GM21528 (cell line): ENCODE results near the gene TUFT1.
"Not testable (repeated sequence)": the region's sequence is repeated elsewhere in the genome, so short reads cannot be mapped to it uniquely, and the experiment has no call there.

ENCODE experiments used
- ATAC-seq: cut with Tn5 transposase; IDR thresholded peaks from one replicate; pipeline ENCODE4 v1.9.1; 2021; ENCODE audit warnings: mild to moderate bottlenecking, moderate library complexity; ENCODE audit not compliant: unreplicated experiment, low FRiP score

TUFT1 gene

GRCh38 chr1:151577173-151577572, 37.1 kb downstream of the TUFT1 start:
- no peak for ATAC-seq

- no peak for ATAC-seq
Observed at GRCh38 chr1:151578941-151579340, 38.8 kb downstream of the TUFT1 start.

GRCh38 chr1:151579436-151580225, 39.5 kb downstream of the TUFT1 start:
- ATAC-seq, result no peak

- no peak for ATAC-seq
Observed at GRCh38 chr1:151581451-151581850, 41.3 kb downstream of the TUFT1 start.

GRCh38 chr1:151581921-151582320, 41.8 kb downstream of the TUFT1 start:
- ATAC-seq, result no peak

GRCh38 chr1:151583796-151584195, 43.7 kb downstream of the TUFT1 start:
- no peak for ATAC-seq

- ATAC-seq, result no peak
Observed at GRCh38 chr1:151584278-151584677, 44.2 kb downstream of the TUFT1 start.

- ATAC-seq, result no peak
Observed at GRCh38 chr1:151584780-151585179, 44.7 kb downstream of the TUFT1 start.

- no peak for ATAC-seq
Observed at GRCh38 chr1:151585622-151586021, 45.5 kb downstream of the TUFT1 start.

GRCh38 chr1:151590961-151591360, 50.9 kb downstream of the TUFT1 start:
- no peak for ATAC-seq

GRCh38 chr1:151593730-151594129, 53.6 kb downstream of the TUFT1 start:
- no peak for ATAC-seq

GRCh38 chr1:151594143-151594625, 54.1 kb downstream of the TUFT1 start:
- no peak for ATAC-seq

GRCh38 chr1:151596166-151596953, 56.3 kb downstream of the TUFT1 start:
- no peak for ATAC-seq

GRCh38 chr1:151602550-151602949, 62.4 kb downstream of the TUFT1 start:
- ATAC-seq, result not testable (repeated sequence)

GRCh38 chr1:151604291-151604690, 64.2 kb downstream of the TUFT1 start:
- no peak for ATAC-seq

GRCh38 chr1:151606384-151606783, 66.3 kb downstream of the TUFT1 start:
- no peak for ATAC-seq

- ATAC-seq, result no peak
Observed at GRCh38 chr1:151606857-151607256, 66.7 kb downstream of the TUFT1 start.

- ATAC-seq, result no peak
Observed at GRCh38 chr1:151610142-151610541, 70.0 kb downstream of the TUFT1 start.

- ATAC-seq, result no peak
Observed at GRCh38 chr1:151611288-151611790, 71.2 kb downstream of the TUFT1 start.

GRCh38 chr1:151611832-151612500, 71.9 kb downstream of the TUFT1 start, which contains the start of gene SNX27:
Gene SNX27 (plus strand): TSS chr1:151612050. CDS start chr1:151612202, 152 bp downstream.
- ATAC-seq, result peak; percentile 92
